AG09309 (cell line): ENCODE data around the gene AKT1S1.
A peak's percentile ranks its signal among the peaks of the same experiment; 100 is the strongest.

Experiments
- DNase-seq: peaks from one replicate; pipeline ENCODE4 v3.0.0-alpha.2; 2010; ENCODE audit warnings: low read depth
- H3K4me3 ChIP-seq: 2 replicates; pipeline ENCODE4 v1.5.1; 2011; ENCODE audit warnings: mild to moderate bottlenecking, low read depth, low read length, moderate library complexity; ENCODE audit not compliant: control insufficient read depth
- TF ChIP-seq, protein P1 (sequence below): IDR thresholded peaks from 2 replicates; pipeline ENCODE4 v1.5.1; 2011; ENCODE audit warnings: mild to moderate bottlenecking, low read depth, low read length, inconsistent platforms; ENCODE audit not compliant: insufficient read depth, control insufficient read depth; ENCODE audit errors: missing control alignments

The AKT1S1 gene

DNA sequence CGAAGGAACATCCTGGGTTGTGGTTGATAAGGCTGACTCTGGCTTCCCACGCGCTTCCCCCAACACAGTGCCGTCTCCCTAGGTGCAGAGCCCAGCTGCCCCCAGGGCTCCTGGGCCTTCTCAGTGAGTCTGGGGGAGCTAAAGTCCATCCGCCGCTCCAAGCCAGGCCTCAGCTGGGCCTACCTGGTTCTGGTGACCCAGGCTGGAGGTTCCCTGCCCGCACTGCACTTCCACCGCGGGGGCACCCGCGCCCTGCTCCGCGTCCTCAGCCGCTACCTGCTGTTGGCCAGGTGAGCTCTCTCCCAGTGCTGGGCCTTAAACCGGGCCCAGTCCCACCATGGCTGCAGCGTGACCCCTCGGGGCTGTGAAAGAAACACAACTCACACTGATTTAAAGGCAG lies 4.0 kb upstream of the AKT1S1 start:
- no peak overlapping the region for H3K4me3 ChIP-seq
- no peak for DNase-seq
- TF ChIP-seq, protein P1, sequence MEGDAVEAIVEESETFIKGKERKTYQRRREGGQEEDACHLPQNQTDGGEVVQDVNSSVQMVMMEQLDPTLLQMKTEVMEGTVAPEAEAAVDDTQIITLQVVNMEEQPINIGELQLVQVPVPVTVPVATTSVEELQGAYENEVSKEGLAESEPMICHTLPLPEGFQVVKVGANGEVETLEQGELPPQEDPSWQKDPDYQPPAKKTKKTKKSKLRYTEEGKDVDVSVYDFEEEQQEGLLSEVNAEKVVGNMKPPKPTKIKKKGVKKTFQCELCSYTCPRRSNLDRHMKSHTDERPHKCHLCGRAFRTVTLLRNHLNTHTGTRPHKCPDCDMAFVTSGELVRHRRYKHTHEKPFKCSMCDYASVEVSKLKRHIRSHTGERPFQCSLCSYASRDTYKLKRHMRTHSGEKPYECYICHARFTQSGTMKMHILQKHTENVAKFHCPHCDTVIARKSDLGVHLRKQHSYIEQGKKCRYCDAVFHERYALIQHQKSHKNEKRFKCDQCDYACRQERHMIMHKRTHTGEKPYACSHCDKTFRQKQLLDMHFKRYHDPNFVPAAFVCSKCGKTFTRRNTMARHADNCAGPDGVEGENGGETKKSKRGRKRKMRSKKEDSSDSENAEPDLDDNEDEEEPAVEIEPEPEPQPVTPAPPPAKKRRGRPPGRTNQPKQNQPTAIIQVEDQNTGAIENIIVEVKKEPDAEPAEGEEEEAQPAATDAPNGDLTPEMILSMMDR: no peak

DNA sequence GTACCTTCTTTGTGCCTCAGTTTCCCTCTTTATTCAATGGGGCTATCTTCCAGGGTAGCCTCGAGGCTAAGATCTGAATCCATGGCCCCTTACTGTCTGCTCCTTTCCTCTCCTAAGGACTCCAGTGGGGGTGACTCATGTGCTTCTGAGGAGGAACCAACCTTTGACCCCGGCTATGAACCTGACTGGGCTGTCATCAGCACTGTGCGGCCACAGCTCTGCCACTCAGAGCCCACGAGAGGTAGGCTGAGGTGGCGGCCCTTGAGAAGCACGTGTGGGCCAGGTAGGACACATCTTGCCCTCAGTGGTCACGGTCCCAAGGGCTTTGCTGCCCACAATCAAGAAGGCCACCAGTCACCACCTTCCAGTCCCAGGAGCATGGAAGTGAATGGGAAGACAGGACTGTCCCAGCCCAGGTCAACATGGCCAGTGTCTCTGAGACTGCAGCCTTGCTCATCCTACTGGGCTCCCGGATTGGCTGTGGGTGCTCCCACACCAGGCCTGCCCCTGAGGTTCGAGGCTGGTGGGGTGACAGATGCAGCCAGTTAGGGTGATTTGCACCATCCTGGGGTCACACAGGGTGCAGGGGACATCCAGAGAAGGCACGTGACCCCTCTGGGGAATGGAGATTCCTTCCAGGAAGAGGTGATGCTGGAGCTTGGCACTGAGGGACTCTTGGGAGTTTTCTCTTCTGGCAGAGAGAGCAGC lies 3.2 kb upstream of the AKT1S1 start:
- H3K4me3 ChIP-seq: no peak overlapping the region
- no peak for DNase-seq
- TF ChIP-seq, protein P1: no peak

DNA sequence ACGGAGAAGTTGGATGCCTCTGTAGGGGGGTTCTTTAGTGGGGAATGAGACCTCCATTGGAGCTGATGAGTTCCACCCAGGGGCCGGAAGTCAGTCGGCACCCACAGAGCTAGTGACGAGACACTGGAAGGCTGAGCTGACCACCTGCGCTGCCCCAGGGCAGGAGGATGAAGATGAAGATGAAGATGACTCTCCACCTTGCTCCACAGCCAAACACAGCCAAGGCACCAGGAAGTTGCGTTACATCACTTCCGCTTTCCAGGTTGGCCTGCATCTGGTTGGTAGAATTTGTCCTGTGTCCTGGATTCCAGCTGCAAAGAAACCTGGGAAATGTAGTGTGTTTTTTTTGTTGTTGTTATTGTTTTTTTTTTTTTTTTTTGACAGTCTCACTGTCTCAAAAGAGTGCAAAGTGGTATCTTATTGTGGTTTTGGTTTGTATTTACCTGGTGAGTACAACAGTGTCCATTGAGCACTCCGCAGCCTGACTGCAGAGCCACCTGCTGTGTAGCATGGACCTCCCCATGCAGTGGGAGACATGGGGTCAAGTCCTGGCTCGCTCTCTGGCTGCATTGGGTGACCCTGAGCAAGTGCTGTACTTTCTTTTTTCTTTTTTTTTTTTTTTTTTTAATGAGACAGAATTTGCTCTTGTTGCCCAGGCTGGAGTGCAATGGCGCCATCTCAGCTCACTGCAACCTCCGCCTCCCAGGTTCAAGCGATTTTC lies 2.2 kb upstream of the AKT1S1 start:
- no peak for DNase-seq
- TF ChIP-seq, protein P1: no peak
- no peak overlapping the region for H3K4me3 ChIP-seq

DNA sequence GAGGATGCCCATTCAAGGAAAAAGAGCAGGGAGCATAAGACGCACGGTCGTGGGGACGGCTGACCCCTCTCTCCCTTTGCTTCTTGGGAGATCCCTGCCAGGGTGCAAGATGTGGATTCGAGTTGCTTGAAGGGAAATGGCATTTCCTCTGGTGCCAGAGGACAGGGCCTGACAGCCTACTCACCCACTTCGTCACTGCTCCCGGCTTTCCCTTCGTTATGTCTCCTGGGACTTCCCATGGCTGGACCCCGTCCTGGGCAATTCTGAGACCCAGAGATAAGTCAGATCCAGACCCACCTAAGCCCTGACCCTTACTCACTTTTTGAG lies 1.6 kb upstream of the AKT1S1 start:
- TF ChIP-seq, protein P1: no peak
- no peak for DNase-seq
- H3K4me3 ChIP-seq: peak overlapping the region; percentile 96; the same call in 1 of the 2 replicates

DNA sequence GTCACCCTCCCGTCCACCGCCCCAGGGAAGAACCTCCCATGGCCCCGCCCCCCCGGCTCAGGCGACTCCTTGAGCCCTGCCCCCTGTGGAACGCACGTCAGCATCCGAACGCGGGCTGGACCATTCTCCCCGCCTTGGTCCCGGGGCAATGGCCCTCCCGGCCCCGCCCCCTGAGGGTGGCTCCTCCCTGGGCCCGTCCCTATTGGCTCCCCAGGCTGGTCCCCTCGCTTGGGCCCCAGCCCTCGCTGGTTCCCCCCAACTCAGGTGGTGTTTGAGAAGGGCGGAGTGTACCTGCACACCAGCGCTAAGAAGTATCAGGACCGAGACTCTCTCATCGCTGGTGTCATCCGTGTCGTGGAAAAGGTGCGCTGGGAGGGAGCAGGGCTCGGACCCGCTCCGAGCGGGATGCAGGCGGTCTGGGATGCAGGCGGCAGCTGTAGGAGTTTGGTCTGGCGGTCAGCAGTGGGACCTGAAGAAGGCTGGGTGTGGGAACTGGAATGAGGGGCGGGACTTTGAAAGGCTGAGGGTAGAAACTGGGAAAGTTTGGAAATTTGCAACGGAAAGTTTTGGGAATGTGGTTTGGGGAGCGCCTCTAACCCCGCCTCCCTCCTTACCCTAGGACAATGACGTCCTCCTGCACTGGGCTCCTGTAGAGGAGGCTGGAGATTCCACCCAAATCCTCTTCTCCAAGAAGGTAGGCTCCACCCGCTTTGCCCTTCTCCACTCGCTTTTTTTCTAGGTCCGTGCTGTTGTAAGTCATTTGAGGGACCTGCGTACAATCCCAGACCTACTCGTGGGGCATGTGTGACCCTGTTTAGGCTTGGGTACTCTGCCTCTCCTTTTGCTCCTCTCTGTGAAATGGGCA lies 956 bp upstream of the AKT1S1 start:
- TF ChIP-seq, protein P1: no peak
- peak overlapping the region; percentile 96 for H3K4me3 ChIP-seq
- DNase-seq: peak; percentile 86

DNA sequence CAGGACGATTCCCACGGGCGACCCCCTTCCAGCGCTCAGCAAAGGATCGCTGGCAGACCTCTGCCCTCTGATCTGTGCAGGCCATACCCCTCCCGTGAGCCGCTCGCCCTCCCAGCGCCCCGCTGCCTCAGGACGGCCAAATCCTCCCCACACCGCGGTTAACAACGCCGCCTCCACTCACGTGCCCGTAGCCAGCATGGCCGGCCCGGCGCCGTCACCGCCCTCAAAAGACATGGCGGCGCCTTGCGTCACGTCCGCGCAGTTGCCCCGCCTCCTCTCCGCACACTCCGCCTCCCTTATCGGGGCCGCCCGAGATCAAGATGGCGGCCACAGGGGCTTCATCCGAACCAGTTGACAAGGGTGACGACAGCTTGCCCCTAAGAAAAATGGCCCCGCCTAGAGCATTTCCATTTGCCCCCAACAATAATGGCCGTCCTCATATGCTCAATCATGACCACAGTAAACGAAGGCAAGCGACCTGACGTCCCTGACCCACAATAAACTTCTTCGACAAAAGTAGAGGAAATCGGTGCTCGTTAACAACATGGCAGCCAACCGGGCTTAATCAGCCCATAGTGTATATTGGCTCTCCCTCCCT lies 634 bp downstream of the AKT1S1 start:
- peak overlapping the region; percentile 96 for H3K4me3 ChIP-seq
- DNase-seq: peak; percentile 97
- TF ChIP-seq, protein P1: no peak
